ENCODE data around the gene SUGT1. TPM values are rescaled to one million over a fixed set of nuclear protein-coding genes. Genes with fewer than 3 reads are reported as not detected.

Gene SUGT1
- total and polyA plus RNA-seq, 10 of the 15 experiments (the other 5 are each of a cell fraction or from before 2014, with no cell fraction given), result 46.7 to 122 (median 77.3) TPM

- TF ChIP-seq ZBTB11 (CRISPR knock-in tag; IDR thresholded peaks at IDR 0.05), result peak; percentile 85
- peak; percentile 62; the same call in 1 of the 3 replicates for TF ChIP-seq POU2F2 (IDR thresholded peaks at IDR 0.05; ENCODE audit: borderline replicate concordance, low read depth, low read length)
- no peak for TF ChIP-seq BCL11A (IDR thresholded peaks at IDR 0.05; ENCODE audit: low read depth, low read length)
- peak; percentile 34; the same call in 1 of the 2 replicates for TF ChIP-seq TCF7 (IDR thresholded peaks at IDR 0.05; ENCODE audit: borderline replicate concordance)
- TF ChIP-seq CHD1 (IDR thresholded peaks at IDR 0.05; ENCODE audit: low read depth, low read length), result peak; percentile 62
- no peak for TF ChIP-seq ATF2 (IDR thresholded peaks at IDR 0.05; ENCODE audit: low read length)
- TF ChIP-seq HDAC6 (IDR thresholded peaks at IDR 0.05; ENCODE audit: unreplicated experiment), result no peak
- TF ChIP-seq ZBTB33 (IDR thresholded peaks at IDR 0.05), result no peak
- TF ChIP-seq SIX5 (IDR thresholded peaks at IDR 0.05; ENCODE audit: low read depth, low read length, severe bottlenecking), result peak; percentile 45
- no peak for TF ChIP-seq HDAC2 (IDR thresholded peaks at IDR 0.05)
- no peak for TF ChIP-seq STAT3 (IDR thresholded peaks at IDR 0.05; ENCODE audit: low read depth, low read length)
- TF ChIP-seq TCF12 (IDR thresholded peaks at IDR 0.05; ENCODE audit: low read depth, low read length), result peak; percentile 47; the same call in 1 of the 2 replicates
- peak; percentile 67 for TF ChIP-seq MAX (IDR thresholded peaks at IDR 0.05; ENCODE audit: low read depth, low read length)
- peak; percentile 90 for TF ChIP-seq GABPA (IDR thresholded peaks at IDR 0.05; ENCODE audit: low read depth)
- TF ChIP-seq SPI1 (IDR thresholded peaks at IDR 0.05; ENCODE audit: borderline replicate concordance, insufficient read depth, low read depth, low read length), result peak; percentile 38; the same call in 1 of the 2 replicates
- TF ChIP-seq HDGF (IDR thresholded peaks at IDR 0.05), result 0 out of 2 replicates have a peak, but pooled peaks have one; percentile 39
- TF ChIP-seq SP1 (IDR thresholded peaks at IDR 0.05; ENCODE audit: low read depth, low read length), result peak; percentile 11
- peak; percentile 83 for TF ChIP-seq RELB (IDR thresholded peaks at IDR 0.05; ENCODE audit: low read depth)
Observed at GRCh38 chr13:52652196-52652979, at the start of gene SUGT1 (continued).

All from GM12878 (cell line).